NB4 (cell line): ENCODE results near the gene GRID1.

Experiments used
- DNase-seq: peaks from one replicate; pipeline ENCODE4 v3.0.0; 2010; ENCODE audit warnings: low read depth
- H3K4me3 ChIP-seq: one replicate; pipeline ENCODE4 v1.5.1; 2011; ENCODE audit warnings: mild to moderate bottlenecking, low read depth, low read length, moderate library complexity
- CTCF ChIP-seq: IDR thresholded peaks from one replicate; pipeline ENCODE4 v1.5.1; 2012; ENCODE audit warnings: low read depth, low read length
- MAX ChIP-seq: IDR thresholded peaks from 2 replicates; pipeline ENCODE4 v1.6.1; 2011; ENCODE audit warnings: low read depth, low read length
- MYC ChIP-seq: IDR thresholded peaks from 2 replicates; pipeline ENCODE4 v1.6.1; 2011; ENCODE audit warnings: low read depth, low read length
- POLR2A ChIP-seq: IDR thresholded peaks from 2 replicates; pipeline ENCODE4 v1.6.1; 2011; ENCODE audit warnings: mild to moderate bottlenecking; ENCODE audit not compliant: insufficient read length; ENCODE audit errors: extremely low read depth

The GRID1 gene

GRCh38 chr10:86066696-86067095 is 299.9 kb downstream of the GRID1 start:
- H3K4me3 ChIP-seq, result no peak overlapping the region
- DNase-seq, result no peak
- TF ChIP-seq POLR2A, result no peak
- no peak for TF ChIP-seq MYC
- TF ChIP-seq CTCF, result no peak
- TF ChIP-seq MAX, result no peak

GRCh38 chr10:86065711-86066251 is 300.8 kb downstream of the GRID1 start:
- no peak for DNase-seq
- no peak for TF ChIP-seq CTCF
- TF ChIP-seq MAX, result no peak
- no peak for TF ChIP-seq MYC
- TF ChIP-seq POLR2A, result no peak
- H3K4me3 ChIP-seq, result no peak overlapping the region

- no peak for DNase-seq
- TF ChIP-seq POLR2A, result no peak
- TF ChIP-seq MYC, result no peak
- H3K4me3 ChIP-seq, result no peak overlapping the region
These were observed 301.5 kb downstream of the GRID1 start for GRCh38 chr10:86064931-86065662.

- DNase-seq, result no peak
- TF ChIP-seq MYC (no peak), CTCF (no peak), MAX (no peak), POLR2A (no peak)
- H3K4me3 ChIP-seq, result no peak overlapping the region
These were observed 302.4 kb downstream of the GRID1 start for GRCh38 chr10:86064219-86064618.

- TF ChIP-seq MYC, result no peak
- TF ChIP-seq MAX, result no peak
- TF ChIP-seq CTCF, result no peak
- no peak for TF ChIP-seq POLR2A
- DNase-seq, result no peak
- no peak overlapping the region for H3K4me3 ChIP-seq
These were observed 303.3 kb downstream of the GRID1 start for GRCh38 chr10:86063341-86063740.

- no peak for TF ChIP-seq POLR2A
- no peak overlapping the region for H3K4me3 ChIP-seq
- no peak for DNase-seq
These were observed 303.9 kb downstream of the GRID1 start for GRCh38 chr10:86062647-86063145.

GRCh38 chr10:86062198-86062550 is 304.4 kb downstream of the GRID1 start:
- DNase-seq, result no peak
- H3K4me3 ChIP-seq, result no peak overlapping the region
- no peak for TF ChIP-seq MYC
- TF ChIP-seq POLR2A, result no peak
- no peak for TF ChIP-seq MAX
- TF ChIP-seq CTCF, result no peak
